B cell (primary cell): ENCODE results near the gene KLHL20.

Experiments
- EZH2 ChIP-seq: IDR thresholded peaks from 2 replicates; pipeline ENCODE4 v1.6.1; 2012; ENCODE audit warnings: borderline replicate concordance, low read depth, mild to moderate bottlenecking, moderate library complexity, low read length; ENCODE audit not compliant: insufficient read depth, poor library complexity, severe bottlenecking
- TF ChIP-seq, protein P1 (sequence below): fragments of 200-600 bp; IDR thresholded peaks from one replicate; pipeline ENCODE4 v1.8.0; 2022; ENCODE audit warnings: antibody characterized with exemption, mild to moderate bottlenecking

DNA sequence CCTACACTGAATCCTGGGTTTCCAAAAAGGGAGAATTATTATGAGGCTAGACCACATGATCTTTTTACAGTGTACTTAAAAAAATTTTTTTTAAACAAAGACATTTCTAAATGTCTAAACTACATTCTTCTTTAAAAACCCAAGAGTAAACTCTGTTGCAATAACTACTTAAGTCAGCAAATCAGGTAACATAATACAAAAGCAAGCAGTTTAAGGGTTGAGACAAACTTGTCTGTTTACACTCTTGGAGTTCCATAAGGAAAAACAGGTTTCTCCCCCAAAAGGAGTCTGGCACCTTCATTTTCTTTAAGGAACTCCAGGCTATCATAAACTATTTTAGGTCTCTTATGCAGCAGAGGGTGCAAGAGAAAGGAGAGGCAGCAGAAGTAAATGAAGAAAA is 32.6 kb upstream of the KLHL20 start:
- TF ChIP-seq, protein P1, sequence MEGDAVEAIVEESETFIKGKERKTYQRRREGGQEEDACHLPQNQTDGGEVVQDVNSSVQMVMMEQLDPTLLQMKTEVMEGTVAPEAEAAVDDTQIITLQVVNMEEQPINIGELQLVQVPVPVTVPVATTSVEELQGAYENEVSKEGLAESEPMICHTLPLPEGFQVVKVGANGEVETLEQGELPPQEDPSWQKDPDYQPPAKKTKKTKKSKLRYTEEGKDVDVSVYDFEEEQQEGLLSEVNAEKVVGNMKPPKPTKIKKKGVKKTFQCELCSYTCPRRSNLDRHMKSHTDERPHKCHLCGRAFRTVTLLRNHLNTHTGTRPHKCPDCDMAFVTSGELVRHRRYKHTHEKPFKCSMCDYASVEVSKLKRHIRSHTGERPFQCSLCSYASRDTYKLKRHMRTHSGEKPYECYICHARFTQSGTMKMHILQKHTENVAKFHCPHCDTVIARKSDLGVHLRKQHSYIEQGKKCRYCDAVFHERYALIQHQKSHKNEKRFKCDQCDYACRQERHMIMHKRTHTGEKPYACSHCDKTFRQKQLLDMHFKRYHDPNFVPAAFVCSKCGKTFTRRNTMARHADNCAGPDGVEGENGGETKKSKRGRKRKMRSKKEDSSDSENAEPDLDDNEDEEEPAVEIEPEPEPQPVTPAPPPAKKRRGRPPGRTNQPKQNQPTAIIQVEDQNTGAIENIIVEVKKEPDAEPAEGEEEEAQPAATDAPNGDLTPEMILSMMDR: no peak
- no peak for TF ChIP-seq EZH2
